Hypothalamus (tissue), 51 donors: ENCODE results near the gene PARN.

Experiments used
- DNase-seq, 51 donors: peaks; one replicate each; lab custom pipeline; 2025; lab: John Stamatoyannopoulos, UW

PARN gene

GRCh38 chr16:14531101-14531500 is 99.0 kb downstream of the PARN start:
- DNase-seq = no peak

- DNase-seq = no peak
Measured at GRCh38 chr16:14530046-14530445, 100.0 kb downstream of the PARN start.

- peak in 44 of 51 donors; percentile 2 to 84 (median 42) for DNase-seq
Measured at GRCh38 chr16:14529010-14529669, 100.9 kb downstream of the PARN start.

- DNase-seq = no peak
Measured at GRCh38 chr16:14528306-14528705, 101.8 kb downstream of the PARN start.

GRCh38 chr16:14527411-14528044 is 102.5 kb downstream of the PARN start:
- no peak for DNase-seq

GRCh38 chr16:14525596-14525995 is 104.5 kb downstream of the PARN start:
- DNase-seq = no peak

GRCh38 chr16:14524979-14525378 is 105.1 kb downstream of the PARN start:
- DNase-seq = no peak

- no peak for DNase-seq
Measured at GRCh38 chr16:14523632-14524031, 106.4 kb downstream of the PARN start.

- DNase-seq = no peak
Measured at GRCh38 chr16:14522671-14523070, 107.4 kb downstream of the PARN start.

GRCh38 chr16:14520753-14521152 is 109.3 kb downstream of the PARN start:
- DNase-seq = no peak

- DNase-seq = no peak
Measured at GRCh38 chr16:14514967-14515366, 115.1 kb downstream of the PARN start.

- no peak for DNase-seq
Measured at GRCh38 chr16:14513389-14514107, 116.5 kb downstream of the PARN start.

- no peak for DNase-seq
Measured at GRCh38 chr16:14511800-14512135, 118.3 kb downstream of the PARN start.

GRCh38 chr16:14510939-14511799 is 118.9 kb downstream of the PARN start:
- no peak for DNase-seq

- DNase-seq = no peak
Measured at GRCh38 chr16:14510581-14510938, 119.5 kb downstream of the PARN start.

- no peak for DNase-seq
Measured at GRCh38 chr16:14509675-14510132, 120.4 kb downstream of the PARN start.

GRCh38 chr16:14509055-14509454 is 121.0 kb downstream of the PARN start:
- peak in 1 of 51 donors; percentile 4 for DNase-seq

- DNase-seq = no peak
Measured at GRCh38 chr16:14505846-14506245, 124.2 kb downstream of the PARN start.

GRCh38 chr16:14502932-14503741 is 126.9 kb downstream of the PARN start:
- DNase-seq = no peak

GRCh38 chr16:14502256-14502875 is 127.7 kb downstream of the PARN start:
- DNase-seq = peak in 1 of 51 donors; percentile 12
